ENCODE measurements around the gene GPR65. TPM values are rescaled to one million over a fixed set of nuclear protein-coding genes. Genes with fewer than 3 reads are reported as not detected.
A peak's percentile ranks its signal among the peaks of the same experiment; 100 is the strongest.

The GPR65 gene
- total RNA-seq, 4 donors from 2014 or later: 0.23 to 0.25 (median 0.23) TPM; not detected in 1

DNA sequence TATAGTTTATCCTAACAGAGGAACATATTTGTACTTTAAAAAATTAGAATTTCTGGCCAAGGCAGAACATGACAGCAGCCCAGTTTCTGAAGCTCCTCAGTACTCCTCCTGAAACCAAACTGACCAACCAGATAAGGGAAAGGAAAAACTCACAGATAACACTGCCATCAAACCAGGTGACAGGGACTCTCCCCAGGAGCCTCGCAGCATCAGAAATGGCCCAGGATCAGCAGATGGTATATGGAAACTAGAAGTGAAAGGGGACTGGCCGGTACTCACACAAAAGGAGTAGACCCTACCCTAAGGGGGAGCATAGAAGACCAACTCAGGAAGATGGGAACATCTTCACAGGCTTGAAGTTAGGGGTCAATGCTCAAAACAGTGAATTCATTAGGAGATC lies 33.9 kb upstream of the GPR65 start:
- intact Hi-C loops (cut with DNase I; ENCODE audit: low total_unique reads): no loop called here
- no peak overlapping the region for H3K4me3 ChIP-seq (ENCODE audit: low read depth, poor library complexity, severe bottlenecking)
- 93 to 96% methylated on average over 2 of the region's 2 CpGs for WGBS, 2 donors

GRCh38 chr14:87975636-87976035 lies 29.3 kb upstream of the GPR65 start:
- TF ChIP-seq, protein P1, sequence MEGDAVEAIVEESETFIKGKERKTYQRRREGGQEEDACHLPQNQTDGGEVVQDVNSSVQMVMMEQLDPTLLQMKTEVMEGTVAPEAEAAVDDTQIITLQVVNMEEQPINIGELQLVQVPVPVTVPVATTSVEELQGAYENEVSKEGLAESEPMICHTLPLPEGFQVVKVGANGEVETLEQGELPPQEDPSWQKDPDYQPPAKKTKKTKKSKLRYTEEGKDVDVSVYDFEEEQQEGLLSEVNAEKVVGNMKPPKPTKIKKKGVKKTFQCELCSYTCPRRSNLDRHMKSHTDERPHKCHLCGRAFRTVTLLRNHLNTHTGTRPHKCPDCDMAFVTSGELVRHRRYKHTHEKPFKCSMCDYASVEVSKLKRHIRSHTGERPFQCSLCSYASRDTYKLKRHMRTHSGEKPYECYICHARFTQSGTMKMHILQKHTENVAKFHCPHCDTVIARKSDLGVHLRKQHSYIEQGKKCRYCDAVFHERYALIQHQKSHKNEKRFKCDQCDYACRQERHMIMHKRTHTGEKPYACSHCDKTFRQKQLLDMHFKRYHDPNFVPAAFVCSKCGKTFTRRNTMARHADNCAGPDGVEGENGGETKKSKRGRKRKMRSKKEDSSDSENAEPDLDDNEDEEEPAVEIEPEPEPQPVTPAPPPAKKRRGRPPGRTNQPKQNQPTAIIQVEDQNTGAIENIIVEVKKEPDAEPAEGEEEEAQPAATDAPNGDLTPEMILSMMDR (IDR thresholded peaks at IDR 0.05): no peak
- no peak for TF ChIP-seq POLR2A (IDR thresholded peaks at IDR 0.05)
- intact Hi-C loops (cut with DNase I; ENCODE audit: low total_unique reads): no loop called here
- H3K4me3 ChIP-seq (ENCODE audit: low read depth, poor library complexity, severe bottlenecking): no peak overlapping the region
- no peak for DNase-seq (ENCODE audit: low spot score in 2 of 2)

More for the DNA sequence above, 33.9 kb upstream of the GPR65 start:
- no peak for TF ChIP-seq POLR2A (IDR thresholded peaks at IDR 0.05)
- DNase-seq (ENCODE audit: low spot score in 2 of 2): no peak

DNA sequence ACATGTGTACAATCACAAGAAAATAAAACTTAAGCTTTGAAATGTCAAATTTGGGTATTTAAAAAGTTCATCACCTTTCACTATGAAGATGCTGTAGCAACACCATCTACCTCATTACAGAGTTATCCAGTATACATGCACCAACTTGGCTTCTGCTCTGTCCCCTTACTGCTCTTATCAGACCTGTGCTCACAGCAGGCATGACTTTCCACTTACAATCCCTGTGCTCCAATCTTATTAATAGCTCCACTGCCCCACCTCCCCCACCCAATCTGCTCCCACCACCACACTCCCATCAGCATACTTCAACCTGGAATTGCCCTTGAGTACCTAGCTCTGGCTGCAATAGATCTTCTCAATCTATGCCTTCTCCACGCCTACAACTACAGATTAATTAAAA lies 25.2 kb upstream of the GPR65 start:
- TF ChIP-seq, protein P1 (IDR thresholded peaks at IDR 0.05): no peak
- no peak for TF ChIP-seq POLR2A (IDR thresholded peaks at IDR 0.05)
- no peak overlapping the region for H3K4me3 ChIP-seq (ENCODE audit: low read depth, poor library complexity, severe bottlenecking)
- 96 to 100% methylated on average over 1 of the region's 1 CpG for WGBS, 2 donors
- no peak for DNase-seq (ENCODE audit: low spot score in 2 of 2)
- intact Hi-C loops (cut with DNase I; ENCODE audit: low total_unique reads): no loop called here

- TF ChIP-seq POLR2A (IDR thresholded peaks at IDR 0.05): no peak
- TF ChIP-seq, protein P1 (IDR thresholded peaks at IDR 0.05): no peak
- 96 to 97% methylated on average over 5 of the region's 5 CpGs for WGBS, 2 donors
- H3K4me3 ChIP-seq (ENCODE audit: low read depth, poor library complexity, severe bottlenecking): no peak overlapping the region
- intact Hi-C loops (cut with DNase I; ENCODE audit: low total_unique reads): no loop called here
- DNase-seq (ENCODE audit: low spot score in 2 of 2): no peak
These were observed 15.5 kb upstream of the GPR65 start for GRCh38 chr14:87989221-87989955.

GRCh38 chr14:87989956-87990299 lies 15.0 kb upstream of the GPR65 start:
- no peak for DNase-seq (ENCODE audit: low spot score in 2 of 2)
- TF ChIP-seq POLR2A (IDR thresholded peaks at IDR 0.05): no peak
- TF ChIP-seq, protein P1 (IDR thresholded peaks at IDR 0.05): no peak
- intact Hi-C loops (cut with DNase I; ENCODE audit: low total_unique reads): no loop called here
- 57 to 59% methylated on average over 2 of the region's 2 CpGs for WGBS, 2 donors
- no peak overlapping the region for H3K4me3 ChIP-seq (ENCODE audit: low read depth, poor library complexity, severe bottlenecking)

GRCh38 chr14:87990682-87991081 lies 14.3 kb upstream of the GPR65 start:
- no peak overlapping the region for H3K4me3 ChIP-seq (ENCODE audit: low read depth, poor library complexity, severe bottlenecking)
- intact Hi-C loops (cut with DNase I; ENCODE audit: low total_unique reads): no loop called here
- DNase-seq (ENCODE audit: low spot score in 2 of 2): peak in 1 of 2 donors; percentile 34
- TF ChIP-seq, protein P1 (IDR thresholded peaks at IDR 0.05): no peak
- TF ChIP-seq POLR2A (IDR thresholded peaks at IDR 0.05): no peak
- 66 to 71% methylated on average over 4 of the region's 4 CpGs for WGBS, 2 donors

Measured in lower leg skin (tissue), 4 donors.